PC-3 (cell line): ENCODE measurements around the gene DGLUCY.

Experiments used
- CTCF ChIP-seq: fragments of 300-600 bp; sonication (generic); conservative IDR thresholded peaks from 2 replicates; pipeline ENCODE4 v1.5.1; 2017; ENCODE audit warnings: antibody characterized with exemption, low read depth, mild to moderate bottlenecking, low read length
- EZH2 ChIP-seq: fragments of 300-600 bp; sonication (generic); IDR thresholded peaks from one replicate; pipeline ENCODE4 v1.6.1; 2017; ENCODE audit warnings: antibody characterized with exemption, mild to moderate bottlenecking, low read length; ENCODE audit not compliant: unreplicated experiment

GRCh38 chr14:91126761-91127160, 12.9 kb downstream of the DGLUCY start:
- no peak for TF ChIP-seq CTCF
- no peak for TF ChIP-seq EZH2
